OCI-LY3 (cell line): ENCODE results near the gene SOX14.

Experiments
- H2AFZ ChIP-seq: fragments of 200-600, 300-600 bp; shearing (Covaris generic); 2 replicates; pipeline ENCODE4 v1.6.0; 2014; ENCODE audit warnings: antibody characterized with exemption, low read depth, low read length
- H3K27ac ChIP-seq: fragments of 200-600, 300-600 bp; sonication (generic); 2 replicates; pipeline ENCODE4 v1.5.1; 2014; ENCODE audit warnings: mild to moderate bottlenecking, low read length, moderate library complexity, mixed read lengths
- H3K27me3 ChIP-seq: fragments of 200-600, 300-600 bp; sonication (generic); 2 replicates; pipeline ENCODE4 v1.6.1; 2014; ENCODE audit warnings: low read depth, low read length, mixed read lengths
- H3K36me3 ChIP-seq: fragments of 200-600, 300-600 bp; sonication (generic); replicated peaks from 2 replicates; pipeline ENCODE3; 2014; ENCODE audit warnings: low read depth, low read length, mixed read lengths
- H3K4me1 ChIP-seq: fragments of 300-600, 200-600 bp; sonication (generic); 2 replicates; pipeline ENCODE4 v1.6.1; 2014; ENCODE audit warnings: low read length, mixed read lengths
- H3K4me2 ChIP-seq: fragments of 200-600, 300-600 bp; sonication (generic); 2 replicates; pipeline ENCODE4 v1.6.1; 2014; ENCODE audit warnings: low read length, mixed read lengths
- H3K4me3 ChIP-seq: fragments of 300-600, 200-600 bp; sonication (generic); 2 replicates; pipeline ENCODE4 v1.5.1; 2014; ENCODE audit warnings: antibody characterized with exemption, mild to moderate bottlenecking, low read length, moderate library complexity
- H3K79me2 ChIP-seq: fragments of 300-600, 200-600 bp; shearing (Covaris generic); 2 replicates; pipeline ENCODE4 v1.6.1; 2014; ENCODE audit warnings: mild to moderate bottlenecking, low read length, mixed read lengths
- H3K9ac ChIP-seq: fragments of 300-600, 200-600 bp; shearing (Covaris generic); 2 replicates; pipeline ENCODE4 v1.6.0; 2014; ENCODE audit warnings: mild to moderate bottlenecking, low read length, moderate library complexity
- H3K9me3 ChIP-seq: fragments of 200-600, 300-600 bp; shearing (Covaris generic); 2 replicates; pipeline ENCODE4 v1.6.1; 2014; ENCODE audit warnings: low read length, mixed read lengths; ENCODE audit not compliant: insufficient read depth
- H4K20me1 ChIP-seq: fragments of 200-600, 300-600 bp; sonication (generic); 2 replicates; pipeline ENCODE4 v1.6.1; 2016; ENCODE audit warnings: low read length, mixed read lengths; ENCODE audit not compliant: insufficient read depth
- CTCF ChIP-seq: fragments of 200-600, 300-600 bp; sonication (generic); IDR thresholded peaks from 2 replicates; pipeline ENCODE4 v1.5.1; 2014; ENCODE audit warnings: antibody characterized with exemption, low read length, low read depth
- EZH2phosphoT487 ChIP-seq: fragments of 200-600 bp; shearing (Covaris generic); IDR thresholded peaks from 2 replicates; pipeline ENCODE4 v1.6.1; 2018; ENCODE audit warnings: antibody characterized with exemption, mixed run types, low read depth

Gene SOX14

GRCh38 chr3:137787529-137787928 is 23.4 kb downstream of the SOX14 start:
- Histone ChIP-seq H3K36me3 (no peaks in the 10 kb centered on the region), H4K20me1 (no peaks in the 10 kb centered on the region), H3K79me2 (no peaks in the 10 kb centered on the region), H3K9ac (no peak overlapping the region), H3K27ac (no peak overlapping the region), H3K27me3 (peaks cover 11% of the 10 kb centered on the region), H3K4me3 (no peak overlapping the region), H3K9me3 (no peaks in the 10 kb centered on the region), H2AFZ (no peak overlapping the region), H3K4me1 (no peaks in the 10 kb centered on the region), H3K4me2 (no peak overlapping the region)
- TF ChIP-seq CTCF = no peak
- no peak for TF ChIP-seq EZH2phosphoT487

GRCh38 chr3:137789236-137789635 is 25.1 kb downstream of the SOX14 start:
- no peak overlapping the region for H3K4me3 ChIP-seq
- no peaks in the 10 kb centered on the region for H3K9me3 ChIP-seq
- TF ChIP-seq CTCF (no peak), EZH2phosphoT487 (no peak)
- no peak overlapping the region for H3K4me2 ChIP-seq
- no peak overlapping the region for H3K27ac ChIP-seq
- no peak overlapping the region for H2AFZ ChIP-seq
- no peaks in the 10 kb centered on the region for H3K36me3 ChIP-seq
- peaks cover 13% of the 10 kb centered on the region for H3K27me3 ChIP-seq
- no peaks in the 10 kb centered on the region for H3K4me1 ChIP-seq
- H4K20me1 ChIP-seq = no peaks in the 10 kb centered on the region
- H3K79me2 ChIP-seq = no peaks in the 10 kb centered on the region
- H3K9ac ChIP-seq = no peak overlapping the region

DNA sequence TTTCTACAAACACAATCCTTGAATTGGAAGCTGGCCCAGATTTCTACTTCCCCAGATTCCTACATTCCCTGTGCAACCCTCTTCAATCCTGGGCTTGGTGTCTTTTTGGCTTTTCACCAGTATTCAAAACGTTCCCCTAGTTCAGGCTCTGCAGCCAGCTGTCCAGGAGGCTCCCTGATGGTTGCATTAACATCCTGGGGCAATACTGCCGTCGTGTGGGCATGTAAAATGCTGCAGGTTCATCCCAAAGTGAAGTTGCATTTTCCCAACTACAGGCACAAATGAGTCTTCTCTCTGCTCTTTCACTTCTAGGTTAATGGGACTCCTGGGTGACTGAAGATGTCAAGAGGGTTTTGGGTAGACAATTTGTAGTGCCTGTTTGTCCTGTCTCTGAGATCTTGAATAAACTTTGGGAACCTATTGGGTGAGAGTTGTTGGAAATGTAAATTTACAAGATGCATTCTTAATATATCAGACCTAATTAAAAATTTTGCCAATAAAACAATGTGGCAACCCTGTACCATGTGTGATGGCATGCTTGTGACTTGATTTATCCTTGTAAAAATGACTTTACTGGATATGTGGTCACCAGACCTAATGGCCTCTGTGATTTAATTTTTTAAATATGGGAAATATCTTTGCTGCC is 28.6 kb downstream of the SOX14 start:
- H2AFZ ChIP-seq = no peak overlapping the region
- peaks cover 10% of the 10 kb centered on the region; the same call in 1 of the 2 replicates for H3K27me3 ChIP-seq
- no peaks in the 10 kb centered on the region for H3K36me3 ChIP-seq
- H3K79me2 ChIP-seq = no peaks in the 10 kb centered on the region
- TF ChIP-seq EZH2phosphoT487 (no peak), CTCF (peak; percentile 50)
- H3K4me3 ChIP-seq = no peak overlapping the region
- no peak overlapping the region for H3K9ac ChIP-seq
- H3K9me3 ChIP-seq = no peaks in the 10 kb centered on the region
- H3K4me1 ChIP-seq = no peaks in the 10 kb centered on the region
- no peaks in the 10 kb centered on the region for H4K20me1 ChIP-seq
- no peak overlapping the region for H3K27ac ChIP-seq
- H3K4me2 ChIP-seq = no peak overlapping the region

GRCh38 chr3:137796993-137797392 is 32.9 kb downstream of the SOX14 start:
- H3K79me2 ChIP-seq = no peaks in the 10 kb centered on the region
- no peak for TF ChIP-seq EZH2phosphoT487
- no peak for TF ChIP-seq CTCF
- peaks cover 8% of the 10 kb centered on the region; the same call in 1 of the 2 replicates for H3K27me3 ChIP-seq
- H3K4me1 ChIP-seq = no peaks in the 10 kb centered on the region
- H3K36me3 ChIP-seq = no peaks in the 10 kb centered on the region
- no peaks in the 10 kb centered on the region for H3K9me3 ChIP-seq
- H4K20me1 ChIP-seq = no peaks in the 10 kb centered on the region
- H3K4me3 ChIP-seq = no peak overlapping the region
- H3K27ac ChIP-seq = no peak overlapping the region
- H3K4me2 ChIP-seq = no peak overlapping the region
- no peak overlapping the region for H2AFZ ChIP-seq
- no peak overlapping the region for H3K9ac ChIP-seq
